GM12878 (cell line): ENCODE measurements around the gene ATL1. TPM values are rescaled to one million over a fixed set of nuclear protein-coding genes. Genes with fewer than 3 reads are reported as not detected.

ENCODE experiments used
- ATAC-seq: fragments of 200-7000 bp; cut with Tn5 transposase; 3 replicates; pipeline ENCODE4 v1.9.1; 2020; ENCODE audit warnings: mild to moderate bottlenecking, moderate library complexity
- BruUV-seq: library from RNA; stranded (reverse); fragments of 400-500 nt; replicated peaks from 2 replicates; lab custom pipeline; 2021; lab: Mats Ljungman, UMichigan
- CTCF ChIA-PET: fragments of 300-600 bp; sonication (Branson Sonifier 250); formaldehyde crosslinking; extraction: SDS; loops from one replicate; lab custom pipeline; 2021; ENCODE audit warnings: inconsistent platforms; lab: Yijun Ruan, JAX
- POLR2A ChIA-PET: fragments of 350-600 bp; formaldehyde crosslinking; extraction: SDS; loops from one replicate; lab custom pipeline; 2021; ENCODE audit warnings: inconsistent platforms; lab: Charles Lee
- RAD21 ChIA-PET: fragments of 300-600 bp; sonication (Branson Sonifier 250); formaldehyde crosslinking; loops from one replicate; lab custom pipeline; 2023; ENCODE audit warnings: antibody characterized with exemption; ENCODE audit not compliant: unreplicated experiment; lab: Charles Lee
- SMC1A ChIA-PET: fragments of 300-600 bp; sonication (Branson Sonifier 250); formaldehyde crosslinking; loops from one replicate; lab custom pipeline; 2023; ENCODE audit not compliant: unreplicated experiment, uncharacterized antibody; lab: Charles Lee
- DNase-seq: peaks from one replicate; pipeline ENCODE4 v3.0.0-alpha.2; 2011; ENCODE audit warnings: low read depth, low spot score
- FAIRE-seq: peaks from 3 replicates; lab custom pipeline; 2011; peaks lifted over from hg19 to GRCh38; lab: Jason Lieb, UNC
- H2AFZ ChIP-seq: 2 replicates; pipeline ENCODE4 v1.6.0; 2011; ENCODE audit warnings: low read depth, low read length, control low read depth; ENCODE audit not compliant: control insufficient read depth
- H3K27ac ChIP-seq: 2 replicates; pipeline ENCODE4 v1.5.1; 2011; ENCODE audit warnings: control low read depth; ENCODE audit not compliant: control insufficient read depth, insufficient read depth
- H3K27me3 ChIP-seq, 2 experiments: replicated peaks in 1 of 2; 2 replicates each; pipeline versions ENCODE4 v1.6.0 to v1.6.1; 2011; ENCODE audit warnings: low read length in 1 of 2; ENCODE audit not compliant: control insufficient read depth in 2 of 2, insufficient read depth in 2 of 2
- H3K36me3 ChIP-seq, 2 experiments: 2 replicates each; pipeline ENCODE4 v1.5.1; 2011; ENCODE audit warnings: low read length in 1 of 2; ENCODE audit not compliant: control insufficient read depth in 2 of 2, insufficient read depth in 2 of 2
- H3K4me1 ChIP-seq: 2 replicates; pipeline ENCODE4 v1.6.1; 2011; ENCODE audit warnings: mild to moderate bottlenecking, low read length, moderate library complexity, mixed read lengths; ENCODE audit not compliant: control insufficient read depth, insufficient read depth
- H3K4me2 ChIP-seq: 2 replicates; pipeline ENCODE4 v1.6.0; 2011; ENCODE audit warnings: control low read depth; ENCODE audit not compliant: control insufficient read depth, insufficient read depth
- H3K4me3 ChIP-seq: fragments of 200-600 bp; sonication (generic); 2 replicates; pipeline ENCODE4 v1.5.1; 2016
- H3K79me2 ChIP-seq: 2 replicates; pipeline ENCODE4 v1.6.0; 2011; ENCODE audit warnings: low read length; ENCODE audit not compliant: control insufficient read depth, insufficient read depth
- H3K9ac ChIP-seq: 2 replicates; pipeline ENCODE4 v1.8.0; 2011; ENCODE audit warnings: low read length, control low read depth, mixed read lengths; ENCODE audit not compliant: control insufficient read depth, insufficient read depth
- H3K9me3 ChIP-seq: replicated peaks from 3 replicates; pipeline ENCODE4 v1.5.1; 2011; ENCODE audit warnings: mild to moderate bottlenecking, low read length; ENCODE audit not compliant: control insufficient read depth, insufficient read depth
- H4K20me1 ChIP-seq: 2 replicates; pipeline ENCODE4 v1.6.0; 2011; ENCODE audit not compliant: control insufficient read depth, insufficient read depth
- CEBPZ ChIP-seq: fragments of 150-350 bp; IDR thresholded peaks from 2 replicates; pipeline ENCODE4 v1.6.1; 2016; ENCODE audit warnings: low read depth, low read length
- GABPA ChIP-seq: IDR thresholded peaks from 2 replicates; pipeline ENCODE4 v1.6.1; 2014; ENCODE audit warnings: antibody characterized with exemption, low read depth, mild to moderate bottlenecking, inconsistent platforms
- IKZF2 ChIP-seq, 2 experiments: fragments of 450-650 bp; IDR thresholded peaks; 2 replicates each; pipeline ENCODE4 v1.6.1; 2017; ENCODE audit warnings: mild to moderate bottlenecking in 2 of 2, moderate library complexity in 2 of 2
- MEF2B ChIP-seq: fragments of 450-650 bp; IDR thresholded peaks from 2 replicates; pipeline ENCODE4 v1.6.1; 2018; ENCODE audit warnings: mild to moderate bottlenecking, moderate library complexity; ENCODE audit not compliant: partially characterized antibody, poor library complexity, severe bottlenecking
- NR2C1 ChIP-seq: fragments of 450-650 bp; IDR thresholded peaks from 2 replicates; pipeline ENCODE4 v1.6.1; 2017; ENCODE audit warnings: antibody characterized with exemption, mild to moderate bottlenecking, moderate library complexity
- PBX3 ChIP-seq: IDR thresholded peaks from 2 replicates; pipeline ENCODE4 v1.6.1; 2011; ENCODE audit warnings: mild to moderate bottlenecking, low read depth, low read length, moderate library complexity; ENCODE audit not compliant: insufficient replicate concordance
- SIX5 ChIP-seq: IDR thresholded peaks from 2 replicates; pipeline ENCODE4 v1.6.1; 2011; ENCODE audit warnings: mild to moderate bottlenecking, low read depth, low read length, moderate library complexity; ENCODE audit not compliant: severe bottlenecking
- SMC3 ChIP-seq: IDR thresholded peaks from 2 replicates; pipeline ENCODE4 v1.6.1; 2011; ENCODE audit warnings: low read length, improper control_type of control experiment, borderline replicate concordance
- SP1 ChIP-seq: IDR thresholded peaks from one replicate; pipeline ENCODE4 v1.6.1; 2011; ENCODE audit warnings: low read depth, low read length
- SPI1 ChIP-seq: IDR thresholded peaks from 2 replicates; pipeline ENCODE4 v1.6.1; 2011; ENCODE audit warnings: low read depth, mild to moderate bottlenecking, low read length, moderate library complexity, borderline replicate concordance; ENCODE audit not compliant: insufficient read depth
- ZBED1 ChIP-seq: IDR thresholded peaks from 2 replicates; pipeline ENCODE4 v1.6.1; 2016; ENCODE audit warnings: borderline replicate concordance
- ZBTB4 ChIP-seq: fragments of 450-650 bp; formaldehyde crosslinking; IDR thresholded peaks from 2 replicates; pipeline ENCODE4 v1.4.0; 2022; ENCODE audit warnings: mild to moderate bottlenecking, moderate library complexity
- in situ Hi-C: fragments of 300-500 bp; cut with MboI; formaldehyde crosslinking; loops from 9 replicates; pipeline ENCODE4 v1.14.3; 2018; ENCODE audit warnings: mixed read lengths
- intact Hi-C: fragments of 100-400 bp; cut with micrococcal nuclease; formaldehyde crosslinking; loops from one replicate; pipeline ENCODE4 v1.14.2; 2022; ENCODE audit not compliant: unreplicated experiment
- polyA plus RNA-seq, 11 experiments: library from polyadenylated mRNA; depleted of rRNA in 4 of 11; unstranded in 6 of 11; stranded (reverse) in 5 of 11; fragments of >200 nt; fragmentation: Nextera tagmentation in 4 of 11; fragmentation: Illumina TruSeq in 1 of 11; extraction: Ambion mirVana in 4 of 11; extraction: Trizol in 1 of 11; gene quantifications; 1 replicate in 1 of 11; 2 replicates in 10 of 11; pipeline versions ENCODE4 v1.2.1 to v1.2.3, GENCODE V29; 2011 to 2016; ENCODE audit warnings: inconsistent platforms in 2 of 11, missing spikeins in 2 of 11, low read depth in 1 of 11
- total RNA-seq, 4 experiments: library from RNA; depleted of rRNA in 3 of 4; stranded (reverse); fragments of >200 nt in 3 of 4; fragmentation: Illumina TruSeq in 1 of 4; extraction: Trizol in 1 of 4; gene quantifications; 2 replicates each; pipeline versions ENCODE4 v1.2.1 to v1.2.3, GENCODE V29; 2013 to 2021

The ATL1 gene
- total and polyA plus RNA-seq, 10 of the 15 experiments (the other 5 are each of a cell fraction or from before 2014, with no cell fraction given): 0.11 to 1.2 (median 0.58) TPM; not detected in 1

- TF ChIP-seq CEBPZ (no peak), ZBTB4 (CRISPR knock-in tag) (no peak), SIX5 (no peak)
- TF ChIP-seq, all 136 proteins: peak for 0
These were observed 34.8 kb downstream of the ATL1 start (continued) for GRCh38 chr14:50594577-50595316.

GRCh38 chr14:50598765-50599164, 38.8 kb downstream of the ATL1 start:
- DNase-seq: no peak
- no peak for FAIRE-seq
- no peak for ATAC-seq
- no peaks in the 10 kb centered on the region for H3K4me1 ChIP-seq
- H3K27me3 ChIP-seq: no peaks in the 10 kb centered on the region
- SMC1A ChIA-PET: interaction anchor here (0.7 to 3.1 kb wide), 9 partner anchors 30 to 261 kb away, joined by 3 to 14 read pairs (median 3); no protein-coding TSS in a partner anchor
- H4K20me1 ChIP-seq: no peaks in the 10 kb centered on the region
- in situ Hi-C loops: no loop called here
- BruUV-seq: no TSS peak
- H3K27ac ChIP-seq: no peak overlapping the region
- H3K79me2 ChIP-seq: no peaks in the 10 kb centered on the region
- no peak overlapping the region for H2AFZ ChIP-seq
- H3K9me3 ChIP-seq: no peaks in the 10 kb centered on the region
- H3K4me2 ChIP-seq: no peak overlapping the region
- no peak overlapping the region for H3K4me3 ChIP-seq
- no peak overlapping the region for H3K9ac ChIP-seq
- intact Hi-C loops: no loop called here
- no peaks in the 10 kb centered on the region for H3K36me3 ChIP-seq
- RAD21 ChIA-PET: interaction anchor here (0.9 to 2.6 kb wide), 5 partner anchors 116 to 261 kb away, joined by 3 to 16 read pairs (median 4); no protein-coding TSS in a partner anchor
- TF ChIP-seq MEF2B (no peak), SPI1 (no peak), SMC3 (no peak), PBX3 (no peak), GABPA (no peak), ZBED1 (no peak), IKZF2 (IDR thresholded peaks at IDR 0.05) (no peak), NR2C1 (no peak), SP1 (no peak)
- POLR2A ChIA-PET: interaction anchor here (1.0 kb wide), 1 partner anchor 224 kb away, joined by 5 read pairs; no protein-coding TSS in a partner anchor
- CTCF ChIA-PET: interaction anchor here (0.8 to 3.1 kb wide), 9 partner anchors 11 to 262 kb away, joined by 3 to 52 read pairs (median 5); no protein-coding TSS in a partner anchor
